HepG2 (cell line): ENCODE results near the gene TFAM. TPM values are rescaled to one million over a fixed set of nuclear protein-coding genes. Genes with fewer than 3 reads are reported as not detected.

Experiments used
- ATAC-seq: fragments of 200-7000 bp; cut with Tn5 transposase; 3 replicates; pipeline ENCODE4 v1.9.1; 2020; ENCODE audit warnings: mild to moderate bottlenecking, moderate library complexity
- BruUV-seq: library from RNA; stranded (reverse); fragments of 400-500 nt; replicated peaks from 2 replicates; lab custom pipeline; 2021; lab: Mats Ljungman, UMichigan
- CTCF ChIA-PET: fragments of 300-600 bp; formaldehyde crosslinking; extraction: SDS; loops from one replicate; lab custom pipeline; 2021; ENCODE audit warnings: low total read pairs, inconsistent platforms, low intra/inter-chr PET ratio; lab: Yijun Ruan, JAX
- POLR2A ChIA-PET: fragments of 350-600 bp; sonication (Branson Sonifier 250); formaldehyde crosslinking; loops from one replicate; lab custom pipeline; 2020; ENCODE audit warnings: antibody characterized with exemption, inconsistent platforms; lab: Yijun Ruan, JAX
- DNase-seq: peaks from one replicate; pipeline ENCODE4 v3.0.0-alpha.2; 2015; ENCODE audit warnings: low spot score
- FAIRE-seq: peaks from 3 replicates; lab custom pipeline; 2011; peaks lifted over from hg19 to GRCh38; lab: Jason Lieb, UNC
- H2AFZ ChIP-seq: one replicate; pipeline ENCODE4 v1.6.1; 2011; ENCODE audit warnings: low read length, inconsistent platforms
- H3K27ac ChIP-seq: fragments of 300-600 bp; 3 replicates; pipeline ENCODE4 v1.8.0; 2011; ENCODE audit warnings: mixed run types, mild to moderate bottlenecking, mixed read lengths, low read length, inconsistent platforms; ENCODE audit not compliant: insufficient read depth; ENCODE audit errors: extremely low read length
- H3K27me3 ChIP-seq, 2 experiments: fragments of 200-600 bp in 1 of 2; 2 replicates in 1 of 2; 3 replicates in 1 of 2; pipeline versions ENCODE4 v1.6.0 to v1.8.0; 2011; ENCODE audit warnings: low read length in 2 of 2, mild to moderate bottlenecking in 2 of 2, moderate library complexity in 2 of 2, inconsistent platforms in 1 of 2; ENCODE audit not compliant: insufficient read depth in 2 of 2, control insufficient read depth in 1 of 2
- H3K36me3 ChIP-seq, 2 experiments: fragments of 200-600 bp in 1 of 2; replicated peaks in 1 of 2; 2 replicates in 1 of 2; 3 replicates in 1 of 2; pipeline versions ENCODE4 v1.5.1 to v1.8.0; 2011; ENCODE audit warnings: low read length in 2 of 2, inconsistent platforms in 1 of 2; ENCODE audit not compliant: insufficient read depth in 2 of 2, control insufficient read depth in 1 of 2
- H3K4me1 ChIP-seq: 2 replicates; pipeline ENCODE4 v1.5.1; 2012; ENCODE audit warnings: low read length, inconsistent platforms; ENCODE audit not compliant: insufficient read depth
- H3K4me2 ChIP-seq: 2 replicates; pipeline ENCODE4 v1.6.0; 2011; ENCODE audit warnings: low read depth, low read length, inconsistent platforms
- H3K4me3 ChIP-seq, 3 experiments: fragments of 200-600 bp in 1 of 3; sonication (generic), shearing (Covaris generic) in 1 of 3; replicated peaks in 1 of 3; 2 replicates each; pipeline ENCODE4 v1.5.1; 2011 to 2016; ENCODE audit warnings: low read length in 3 of 3, inconsistent platforms in 2 of 3, low read depth in 2 of 3, mild to moderate bottlenecking in 2 of 3, control low read depth in 1 of 3, mixed read lengths in 1 of 3; ENCODE audit not compliant: insufficient read depth in 1 of 3
- H3K79me2 ChIP-seq: one replicate; pipeline ENCODE4 v1.6.1; 2011; ENCODE audit warnings: low read length, inconsistent platforms; ENCODE audit not compliant: insufficient read depth
- H3K9ac ChIP-seq: 2 replicates; pipeline ENCODE4 v1.6.0; 2011; ENCODE audit warnings: mild to moderate bottlenecking, low read depth, low read length, inconsistent platforms; ENCODE audit not compliant: insufficient read depth
- H3K9me3 ChIP-seq: 2 replicates; pipeline ENCODE4 v1.5.1; 2012; ENCODE audit warnings: mild to moderate bottlenecking, low read length
- H4K20me1 ChIP-seq: 2 replicates; pipeline ENCODE4 v1.6.0; 2011; ENCODE audit warnings: inconsistent platforms, mild to moderate bottlenecking, low read length, moderate library complexity; ENCODE audit not compliant: insufficient read depth
- GABPA ChIP-seq, 2 experiments: IDR thresholded peaks; 2 replicates each; pipeline ENCODE4 v1.6.1; 2011 to 2016; ENCODE audit warnings: low read depth in 2 of 2, low read length in 1 of 2, missing biosample characterization in 1 of 2, missing genetic modification characterization in 1 of 2
- PAWR ChIP-seq: sonication (generic); formaldehyde crosslinking; IDR thresholded peaks from 2 replicates; pipeline ENCODE4 v1.4.0; 2020; ENCODE audit warnings: missing genetic modification reagents, mild to moderate bottlenecking, borderline replicate concordance
- STAG1 ChIP-seq: sonication (generic); formaldehyde crosslinking; IDR thresholded peaks from 2 replicates; pipeline ENCODE4 v1.4.0; 2020; ENCODE audit warnings: missing genetic modification reagents
- TARDBP ChIP-seq: sonication (generic); formaldehyde crosslinking; IDR thresholded peaks from 2 replicates; pipeline ENCODE4 v1.8.0; 2022; ENCODE audit warnings: mild to moderate bottlenecking, missing genetic modification reagents
- TCF7L2 ChIP-seq: IDR thresholded peaks from 2 replicates; pipeline ENCODE4 v1.6.1; 2011; ENCODE audit warnings: mild to moderate bottlenecking, low read depth, low read length, moderate library complexity
- ZNF546 ChIP-seq: sonication (generic); formaldehyde crosslinking; conservative IDR thresholded peaks from 2 replicates; pipeline ENCODE4 v1.8.1; 2023; ENCODE audit warnings: mild to moderate bottlenecking, missing genetic modification reagents
- ZNF577 ChIP-seq: sonication (generic); formaldehyde crosslinking; IDR thresholded peaks from 2 replicates; pipeline ENCODE4 v1.4.0; 2020; ENCODE audit warnings: mild to moderate bottlenecking, low read depth, missing genetic modification reagents, borderline replicate concordance
- WGBS: methylation state at CpG from one replicate; pipeline ENCODE4 v1.1.6; 2017; ENCODE audit warnings: low lambda C conversion rate; 5-methylcytosine and 5-hydroxymethylcytosine counted together
- in situ Hi-C: cut with HindIII; loops from 2 replicates; pipeline ENCODE4 v1.10.0; 2017; ENCODE audit warnings: low pct_unique_long_range_greater_than_20kb; ENCODE audit not compliant: extremely low pct_ligation_motif_present
- intact Hi-C: fragments of 100-400 bp; cut with micrococcal nuclease; formaldehyde crosslinking; loops from one replicate; pipeline ENCODE4 v1.10.0; 2022; ENCODE audit not compliant: unreplicated experiment
- polyA plus RNA-seq, 8 experiments: library from polyadenylated mRNA; depleted of rRNA in 3 of 8; stranded (reverse) in 7 of 8; unstranded in 1 of 8; fragments of >200 nt; fragmentation: Illumina TruSeq in 4 of 8; extraction: Trizol in 4 of 8; gene quantifications; 2 replicates each; pipeline versions ENCODE4 v1.2.1 to v1.2.3, GENCODE V29; 2011 to 2016; ENCODE audit warnings: low read depth in 4 of 8, missing spikeins in 1 of 8, mixed read lengths in 1 of 8; ENCODE audit not compliant: insufficient read depth in 1 of 8
- total RNA-seq, 5 experiments: library from RNA; depleted of rRNA; stranded (reverse); fragments of >200 nt; fragmentation: Illumina TruSeq; extraction: Trizol; gene quantifications; 2 replicates each; pipeline ENCODE4 v1.2.3, GENCODE V29; 2016; ENCODE audit warnings: low read depth in 1 of 5
- TF ChIP-seq, protein P1 (sequence below): sonication (generic); formaldehyde crosslinking; IDR thresholded peaks from 2 replicates; pipeline ENCODE4 v1.5.1; 2020; ENCODE audit warnings: mild to moderate bottlenecking, missing genetic modification reagents

Gene TFAM
- total and polyA plus RNA-seq, 2 of the 13 experiments (the other 11 are each of a cell fraction or from before 2014, with no cell fraction given), result 18.4 to 125 TPM

GRCh38 chr10:58393317-58393716 is 8.1 kb downstream of the TFAM start:
- no peak for ATAC-seq
- no peaks in the 10 kb centered on the region; the same call in 1 of the 2 replicates for H4K20me1 ChIP-seq
- H3K36me3 ChIP-seq, result peaks cover 12 to 61% of the 10 kb centered on the region in 2 experiments
- no peaks in the 10 kb centered on the region for H3K9me3 ChIP-seq
- intact Hi-C loops (no loop called here), in situ Hi-C loops (no loop called here)
- no peak for DNase-seq
- FAIRE-seq, result no peak
- ChIA-PET POLR2A (interaction anchor here (0.7 kb wide), 1 partner anchor 58 kb away, joined by 4 read pairs; no protein-coding TSS in a partner anchor), CTCF (no interaction called here)
- no peak overlapping the region for H3K4me3 ChIP-seq
- WGBS, result 89% methylated on average over 2 of the region's 2 CpGs
- H3K4me1 ChIP-seq, result 0 out of 2 replicates have a peak, but pooled peaks cover 4% of the 10 kb centered on the region
- no peaks in the 10 kb centered on the region for H3K27me3 ChIP-seq
- H3K79me2 ChIP-seq, result peaks cover 26% of the 10 kb centered on the region
- TF ChIP-seq GABPA (IDR thresholded peaks at IDR 0.05; ENCODE audit: low read depth, low read length), result no peak
- TF ChIP-seq GABPA (CRISPR knock-in tag; IDR thresholded peaks at IDR 0.05; ENCODE audit: low read depth), result no peak
- no peak for TF ChIP-seq TARDBP (CRISPR knock-in tag)
- TF ChIP-seq STAG1 (CRISPR knock-in tag), result peak; percentile 19; the same call in 1 of the 2 replicates
- H3K9ac ChIP-seq, result no peak overlapping the region
- no peak overlapping the region for H2AFZ ChIP-seq
- BruUV-seq, result no TSS peak
- H3K27ac ChIP-seq, result no peak overlapping the region
- H3K4me2 ChIP-seq, result no peak overlapping the region

DNA sequence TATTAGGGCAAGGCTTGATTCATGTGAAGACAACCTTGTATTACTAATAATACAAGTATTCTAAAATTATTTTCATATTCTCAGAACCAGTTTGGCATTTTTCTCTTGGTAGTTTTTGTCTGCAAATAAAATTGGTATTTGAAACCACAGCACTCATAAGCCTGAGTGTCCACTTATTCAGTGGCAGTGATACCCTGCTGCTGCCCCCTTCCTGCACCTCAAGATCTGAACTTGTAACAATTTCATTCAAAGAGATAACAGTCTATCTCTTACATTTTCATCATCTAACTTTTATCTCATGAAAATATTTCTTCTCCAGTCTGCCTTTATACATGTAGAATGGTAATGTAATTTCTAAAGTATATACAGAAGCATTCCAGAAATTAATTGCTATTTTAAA is 9.3 kb downstream of the TFAM start:
- no peaks in the 10 kb centered on the region for H3K4me1 ChIP-seq
- no peak overlapping the region for H3K4me2 ChIP-seq
- no peaks in the 10 kb centered on the region for H3K27me3 ChIP-seq
- intact Hi-C loops, result no loop called here
- no peaks in the 10 kb centered on the region for H3K9me3 ChIP-seq
- no peaks in the 10 kb centered on the region; the same call in 1 of the 2 replicates for H4K20me1 ChIP-seq
- CTCF ChIA-PET, result no interaction called here
- H2AFZ ChIP-seq, result no peak overlapping the region
- no TSS peak for BruUV-seq
- H3K4me3 ChIP-seq, result no peak overlapping the region
- FAIRE-seq (no peak), DNase-seq (no peak), ATAC-seq (no peak)
- peaks cover 10 to 50% of the 10 kb centered on the region in 2 experiments for H3K36me3 ChIP-seq
- no peak overlapping the region for H3K27ac ChIP-seq
- no peak overlapping the region for H3K9ac ChIP-seq
- TF ChIP-seq ZNF577 (CRISPR knock-in tag) (no peak), PAWR (CRISPR knock-in tag) (no peak), TCF7L2 (no peak), ZNF546 (CRISPR knock-in tag) (no peak)
- TF ChIP-seq, protein P1, sequence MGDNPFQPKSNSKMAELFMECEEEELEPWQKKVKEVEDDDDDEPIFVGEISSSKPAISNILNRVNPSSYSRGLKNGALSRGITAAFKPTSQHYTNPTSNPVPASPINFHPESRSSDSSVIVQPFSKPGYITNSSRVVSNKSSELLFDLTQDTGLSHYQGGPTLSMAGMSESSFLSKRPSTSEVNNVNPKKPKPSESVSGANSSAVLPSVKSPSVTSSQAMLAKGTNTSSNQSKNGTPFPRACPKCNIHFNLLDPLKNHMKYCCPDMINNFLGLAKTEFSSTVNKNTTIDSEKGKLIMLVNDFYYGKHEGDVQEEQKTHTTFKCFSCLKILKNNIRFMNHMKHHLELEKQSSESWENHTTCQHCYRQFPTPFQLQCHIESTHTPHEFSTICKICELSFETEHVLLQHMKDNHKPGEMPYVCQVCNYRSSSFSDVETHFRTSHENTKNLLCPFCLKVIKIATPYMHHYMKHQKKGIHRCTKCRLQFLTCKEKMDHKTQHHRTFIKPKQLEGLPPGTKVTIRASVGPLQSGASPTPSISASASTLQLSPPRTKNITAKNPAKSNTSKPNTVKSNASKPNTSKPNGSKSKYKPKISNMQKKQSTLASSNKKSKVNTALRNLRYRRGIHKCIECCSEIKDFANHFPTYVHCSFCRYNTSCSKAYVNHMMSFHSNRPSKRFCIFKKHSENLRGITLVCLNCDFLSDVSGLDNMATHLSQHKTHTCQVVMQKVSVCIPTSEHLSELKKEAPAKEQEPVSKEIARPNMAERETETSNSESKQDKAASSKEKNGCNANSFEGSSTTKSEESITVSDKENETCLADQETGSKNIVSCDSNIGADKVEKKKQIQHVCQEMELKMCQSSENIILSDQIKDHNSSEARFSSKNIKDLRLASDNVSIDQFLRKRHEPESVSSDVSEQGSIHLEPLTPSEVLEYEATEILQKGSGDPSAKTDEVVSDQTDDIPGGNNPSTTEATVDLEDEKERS, result no peak
- H3K79me2 ChIP-seq, result peaks cover 18% of the 10 kb centered on the region
- POLR2A ChIA-PET, result no interaction called here
- in situ Hi-C loops, result no loop called here
